HFFc6 (cell line): ENCODE measurements around the gene LIPC. TPM values are rescaled to one million over a fixed set of nuclear protein-coding genes. Genes with fewer than 3 reads are reported as not detected.

Experiments used
- DNase-seq: peaks from one replicate; pipeline ENCODE4 v3.0.0-alpha.2; 2018
- H3K27ac Mint-ChIP-seq: 2 replicates; pipeline ENCODE4 v1.8.0; 2020; ENCODE audit warnings: mild to moderate bottlenecking, mixed read lengths
- H3K27me3 Mint-ChIP-seq: 2 replicates; pipeline ENCODE4 v1.8.0; 2021; ENCODE audit warnings: mild to moderate bottlenecking, moderate library complexity, mixed read lengths; ENCODE audit not compliant: insufficient read depth
- H3K36me3 Mint-ChIP-seq: 2 replicates; pipeline ENCODE4 v1.8.0; 2021; ENCODE audit warnings: low read depth, mixed read lengths
- H3K4me1 Mint-ChIP-seq: 2 replicates; pipeline ENCODE4 v1.8.0; 2020; ENCODE audit warnings: low read depth, mixed read lengths
- H3K4me3 Mint-ChIP-seq: 2 replicates; pipeline ENCODE4 v1.8.0; 2020; ENCODE audit warnings: mild to moderate bottlenecking, moderate library complexity, mixed read lengths
- H3K9me3 Mint-ChIP-seq: 2 replicates; pipeline ENCODE4 v1.8.0; 2020; ENCODE audit warnings: mild to moderate bottlenecking, mixed read lengths
- CTCF ChIP-seq: fragments of 200-600 bp; sonication (generic); IDR thresholded peaks from 2 replicates; pipeline ENCODE4 v1.5.0; 2021; ENCODE audit warnings: antibody characterized with exemption, mild to moderate bottlenecking
- total RNA-seq, 6 experiments: library from RNA; stranded (reverse); fragmentation: NEBNext Ultra II Directional; extraction: Animal tissue kit (Norgen Biotek cat#: 25700); gene quantifications; 2 replicates in 1 of 6; 3 replicates in 5 of 6; pipeline ENCODE4 v1.2.3, GENCODE V29; 2021

Gene LIPC
- total RNA-seq, 6 experiments from 2014 or later, result not detected

DNA sequence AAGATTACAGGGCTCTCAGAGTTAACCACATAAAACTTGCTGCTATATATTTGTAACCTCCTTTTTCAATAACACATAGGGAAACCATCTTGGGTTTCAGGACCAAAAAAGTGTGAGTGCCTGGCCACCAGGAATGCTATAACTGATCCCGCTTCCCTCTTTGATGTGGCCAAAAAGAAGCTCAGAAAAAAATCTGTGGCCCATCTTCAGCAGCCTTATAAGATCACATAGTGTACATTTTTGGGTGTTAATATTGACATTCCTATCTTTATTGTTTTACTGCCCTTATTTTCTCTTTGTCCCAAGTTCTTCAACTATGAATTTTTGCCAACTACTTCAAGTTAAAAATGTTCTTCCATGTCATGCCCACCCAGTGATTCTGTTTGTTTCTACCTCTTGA, 102.8 kb downstream of the LIPC start:
- H3K27me3 Mint-ChIP-seq, result peaks cover 31% of the 10 kb centered on the region
- no peak overlapping the region for H3K4me3 Mint-ChIP-seq
- no peak overlapping the region for H3K27ac Mint-ChIP-seq
- TF ChIP-seq CTCF, result no peak
- no peaks in the 10 kb centered on the region for H3K9me3 Mint-ChIP-seq
- no peaks in the 10 kb centered on the region for H3K4me1 Mint-ChIP-seq
- H3K36me3 Mint-ChIP-seq, result no peaks in the 10 kb centered on the region
- no peak for DNase-seq

- no peak for TF ChIP-seq CTCF
- Mint-ChIP-seq H3K36me3 (no peaks in the 10 kb centered on the region), H3K4me3 (no peak overlapping the region), H3K27ac (no peak overlapping the region), H3K4me1 (no peaks in the 10 kb centered on the region), H3K27me3 (peaks cover 33% of the 10 kb centered on the region), H3K9me3 (no peaks in the 10 kb centered on the region)
- no peak for DNase-seq
These were observed 103.5 kb downstream of the LIPC start for GRCh38 chr15:58535337-58535736.

DNA sequence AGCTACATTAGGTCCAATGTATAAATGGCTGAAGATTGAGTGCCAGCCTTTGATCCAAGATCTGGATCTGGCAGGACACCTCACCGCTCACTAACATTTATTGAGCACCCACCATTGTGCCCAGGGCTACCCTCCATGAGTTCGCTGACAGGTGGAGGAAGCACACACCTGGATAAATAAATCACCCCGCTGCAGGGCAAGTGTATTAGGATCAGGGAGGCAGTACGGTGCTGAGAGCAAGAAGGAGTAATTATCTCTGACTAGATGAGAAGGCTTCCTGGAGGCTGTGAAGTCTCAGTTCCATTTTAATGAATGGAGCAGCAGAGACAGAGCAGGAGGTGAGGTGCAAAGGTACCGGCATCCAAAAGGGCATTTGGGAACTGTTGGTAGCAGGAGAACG, 104.1 kb downstream of the LIPC start:
- TF ChIP-seq CTCF, result no peak
- Mint-ChIP-seq H3K27me3 (peaks cover 35% of the 10 kb centered on the region), H3K9me3 (no peaks in the 10 kb centered on the region)

DNA sequence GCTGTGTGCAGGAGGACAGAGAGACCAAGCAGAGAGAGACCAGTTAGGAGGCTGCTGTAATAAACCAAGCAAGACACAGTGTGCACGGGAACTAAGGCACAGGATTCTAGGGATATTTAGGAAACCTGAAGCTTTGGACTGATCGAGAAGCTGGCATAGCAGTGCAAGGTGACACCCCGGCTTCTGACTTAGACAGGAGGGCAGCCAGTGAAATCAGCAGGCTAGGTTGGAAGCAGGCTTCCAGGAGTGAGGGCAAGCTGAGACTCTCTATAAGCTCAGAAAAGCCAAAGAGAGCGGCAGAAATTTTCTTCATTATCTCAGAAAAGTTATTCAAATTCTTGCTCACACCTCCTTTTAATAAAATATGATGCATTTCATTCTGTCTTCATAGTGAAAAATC, 104.6 kb downstream of the LIPC start:
- TF ChIP-seq CTCF, result no peak
- H3K4me1 Mint-ChIP-seq, result no peaks in the 10 kb centered on the region
- H3K9me3 Mint-ChIP-seq, result no peaks in the 10 kb centered on the region
- H3K36me3 Mint-ChIP-seq, result no peaks in the 10 kb centered on the region
- H3K4me3 Mint-ChIP-seq, result no peak overlapping the region
- peaks cover 35% of the 10 kb centered on the region for H3K27me3 Mint-ChIP-seq
- no peak for DNase-seq
- H3K27ac Mint-ChIP-seq, result no peak overlapping the region

More for the DNA sequence above, 104.1 kb downstream of the LIPC start:
- no peak overlapping the region for H3K4me3 Mint-ChIP-seq
- no peak overlapping the region for H3K27ac Mint-ChIP-seq
- no peak for DNase-seq
- no peaks in the 10 kb centered on the region for H3K4me1 Mint-ChIP-seq
- no peaks in the 10 kb centered on the region for H3K36me3 Mint-ChIP-seq

DNA sequence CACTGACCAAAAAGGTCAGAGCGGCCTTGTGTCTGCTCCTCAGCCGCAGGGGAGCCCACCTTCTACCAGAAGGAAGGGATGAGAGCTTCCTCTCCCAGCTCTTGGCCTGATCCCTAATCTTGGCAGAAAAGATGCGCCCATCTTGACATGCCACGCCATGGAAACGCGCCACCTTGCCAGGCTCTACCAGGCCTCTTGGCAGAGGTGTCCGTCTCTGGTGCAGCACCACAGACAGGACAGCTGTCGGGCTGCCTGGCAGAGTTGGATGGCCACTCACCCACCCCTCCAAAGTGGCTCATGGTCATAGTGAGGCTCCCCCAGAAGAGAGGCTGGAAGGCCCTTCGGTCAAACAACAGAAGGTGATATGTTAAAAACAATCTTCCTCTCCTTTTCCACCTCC, 105.2 kb downstream of the LIPC start:
- peaks cover 34% of the 10 kb centered on the region for H3K27me3 Mint-ChIP-seq
- TF ChIP-seq CTCF, result no peak
- H3K4me3 Mint-ChIP-seq, result no peak overlapping the region
- H3K36me3 Mint-ChIP-seq, result no peaks in the 10 kb centered on the region
- no peak overlapping the region for H3K27ac Mint-ChIP-seq
- no peaks in the 10 kb centered on the region for H3K4me1 Mint-ChIP-seq
- H3K9me3 Mint-ChIP-seq, result no peaks in the 10 kb centered on the region
- DNase-seq, result no peak

GRCh38 chr15:58538225-58538727, 106.5 kb downstream of the LIPC start:
- H3K36me3 Mint-ChIP-seq, result no peaks in the 10 kb centered on the region
- peaks cover 38% of the 10 kb centered on the region for H3K27me3 Mint-ChIP-seq
- H3K4me3 Mint-ChIP-seq, result no peak overlapping the region
- H3K9me3 Mint-ChIP-seq, result no peaks in the 10 kb centered on the region
- no peak for DNase-seq
- TF ChIP-seq CTCF, result no peak
- H3K4me1 Mint-ChIP-seq, result no peaks in the 10 kb centered on the region
- H3K27ac Mint-ChIP-seq, result no peak overlapping the region
